Brain pericyte (primary cell): ENCODE data around the gene IGLON5.

Experiments used
- DNase-seq: peaks from one replicate; pipeline ENCODE4 v3.0.0-alpha.2; 2012; ENCODE audit warnings: low read depth, low spot score

The IGLON5 gene

GRCh38 chr19:51338563-51339312 is 27.3 kb downstream of the IGLON5 start:
- DNase-seq, result no peak

DNA sequence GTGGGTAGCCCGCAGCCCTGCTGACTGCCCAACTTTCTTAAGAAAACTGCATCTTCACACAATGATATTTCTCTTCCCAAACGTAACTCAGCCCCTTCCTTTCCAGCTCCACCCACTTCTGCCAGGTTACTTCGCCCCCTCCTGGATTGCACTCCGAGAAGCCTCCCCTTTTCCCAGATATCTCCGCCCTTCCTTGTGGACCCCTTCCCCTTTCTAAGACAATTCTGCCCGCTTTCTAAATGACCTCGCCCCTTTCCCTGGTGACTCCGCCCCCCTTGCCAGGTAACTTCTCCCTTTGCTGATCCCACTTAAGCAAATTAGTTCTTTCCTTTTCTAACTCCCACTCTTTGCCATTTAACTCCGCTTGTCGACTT is 27.9 kb downstream of the IGLON5 start:
- no peak for DNase-seq

DNA sequence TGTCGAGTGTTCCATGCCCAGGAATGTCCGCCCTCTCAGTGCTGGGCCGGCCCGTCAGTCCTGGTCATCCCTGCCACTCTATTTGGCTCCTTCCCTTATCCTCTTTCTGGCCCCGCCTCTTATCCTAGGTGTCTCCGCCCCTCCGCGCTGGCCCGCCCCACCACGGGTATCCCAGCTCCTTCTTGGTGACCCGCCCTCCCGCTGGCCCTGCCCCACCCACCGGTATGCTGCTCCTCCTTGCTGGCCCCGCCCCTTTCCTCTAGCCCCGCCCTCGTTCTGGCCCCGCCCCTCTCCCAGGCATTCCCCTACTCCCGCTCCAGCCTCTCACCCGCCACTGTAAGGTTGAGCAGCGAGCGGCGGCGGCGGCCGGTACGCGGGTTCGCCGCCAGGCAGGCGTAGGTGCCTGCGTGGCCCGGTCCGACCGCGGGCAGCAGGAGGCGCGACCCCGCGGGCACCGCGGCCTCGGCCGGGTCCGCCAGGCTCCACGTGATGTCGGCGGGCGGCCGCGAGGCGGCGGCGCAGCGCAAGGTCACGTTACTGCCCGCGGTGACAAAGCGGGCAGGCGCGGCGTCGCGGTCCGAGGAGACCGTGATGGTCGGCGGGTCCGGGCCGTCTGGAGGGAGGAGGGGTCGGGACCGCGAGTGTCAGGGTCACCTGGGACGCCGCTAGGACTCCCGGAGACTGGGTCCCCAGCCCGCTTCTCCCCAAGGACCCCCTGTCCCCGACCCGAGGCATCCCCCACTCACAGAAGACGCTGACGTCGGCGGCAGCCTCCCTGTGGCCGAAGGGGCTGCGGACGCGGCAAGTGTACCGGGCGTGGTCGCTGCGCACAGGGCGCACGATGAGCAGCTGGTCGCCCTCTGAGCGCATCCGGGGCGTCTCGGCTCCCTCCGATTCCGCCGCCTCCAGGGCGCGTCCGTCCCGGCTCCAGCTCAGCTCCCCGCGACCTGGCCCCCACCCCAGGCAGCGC is 28.5 kb downstream of the IGLON5 start:
- peak; percentile 84 for DNase-seq

GRCh38 chr19:51341066-51341465 is 29.6 kb downstream of the IGLON5 start:
- DNase-seq, result no peak

GRCh38 chr19:51341976-51342580 is 30.6 kb downstream of the IGLON5 start, which contains the start of gene VSIG10L:
VSIG10L (minus strand) TSS chr19:51342139; CDS start chr19:51342124, 15 bp downstream.
- no peak for DNase-seq

DNA sequence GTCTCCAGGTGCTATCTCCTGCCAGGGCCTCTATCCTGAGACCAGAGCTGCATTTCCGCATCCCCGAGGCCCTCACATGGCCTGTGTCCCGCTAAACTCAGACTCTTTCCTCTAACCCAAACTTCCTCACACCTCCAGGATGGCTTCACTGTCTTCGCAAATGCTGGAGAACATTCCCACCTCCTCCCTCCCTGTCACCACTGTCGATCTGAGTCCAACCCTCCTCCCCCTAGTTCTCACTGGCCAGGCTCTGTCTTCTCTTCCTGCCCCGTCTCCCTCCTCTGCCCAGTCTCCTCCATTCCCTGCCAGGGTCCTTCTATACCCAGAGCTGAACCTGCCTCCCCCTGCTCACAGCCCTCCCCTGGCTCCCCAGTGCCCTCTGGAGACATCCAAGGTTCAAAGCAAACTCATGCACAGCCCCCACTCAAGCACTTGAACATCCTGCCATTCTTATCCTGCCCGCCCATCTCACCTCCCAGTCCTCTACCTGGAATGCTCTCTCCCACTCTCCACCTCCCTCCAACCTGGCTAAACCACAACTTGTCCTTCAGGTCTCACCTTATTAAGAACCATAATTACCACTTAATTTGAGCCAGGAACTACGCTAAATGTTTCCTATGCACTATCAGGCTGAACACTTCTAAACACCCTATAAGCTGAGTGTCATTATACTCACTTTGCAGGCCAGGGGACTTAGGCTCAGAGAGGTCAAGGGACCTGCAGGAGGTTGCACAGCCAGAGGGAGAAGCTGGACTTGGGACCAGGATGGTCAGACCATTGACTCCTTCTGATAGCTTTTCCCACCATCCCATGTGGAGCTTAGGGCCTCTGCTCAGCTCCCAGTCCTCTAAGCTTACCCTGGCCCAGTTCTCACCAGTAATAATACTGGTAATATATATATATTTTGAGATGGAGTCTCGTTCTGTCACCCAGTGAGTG is 31.5 kb downstream of the IGLON5 start:
- DNase-seq, result no peak

- no peak for DNase-seq
Observed at GRCh38 chr19:51345076-51345620, 33.7 kb downstream of the IGLON5 start.

DNA sequence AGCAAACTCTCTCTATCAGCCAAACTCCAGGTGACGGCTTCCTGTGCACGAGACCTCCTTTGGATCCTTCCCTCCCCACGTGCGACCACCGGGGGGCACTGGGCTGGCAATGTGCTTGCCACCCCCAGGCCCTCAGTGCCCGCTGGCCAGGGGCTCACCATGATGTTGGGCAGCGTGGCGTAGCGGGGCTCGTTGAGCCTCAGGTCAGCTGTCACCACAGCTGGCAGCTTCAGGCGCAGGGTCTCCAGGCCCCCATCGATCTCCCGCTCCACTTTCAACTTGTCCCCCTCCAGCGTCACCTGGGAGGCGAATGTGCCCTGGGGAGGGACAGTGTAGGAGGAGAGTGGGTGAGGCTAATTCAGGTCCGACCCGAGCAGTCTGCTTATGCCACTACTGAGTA is 35.3 kb downstream of the IGLON5 start:
- no peak for DNase-seq

- DNase-seq, result no peak
Observed at GRCh38 chr19:51347209-51347928, 35.9 kb downstream of the IGLON5 start.

DNA sequence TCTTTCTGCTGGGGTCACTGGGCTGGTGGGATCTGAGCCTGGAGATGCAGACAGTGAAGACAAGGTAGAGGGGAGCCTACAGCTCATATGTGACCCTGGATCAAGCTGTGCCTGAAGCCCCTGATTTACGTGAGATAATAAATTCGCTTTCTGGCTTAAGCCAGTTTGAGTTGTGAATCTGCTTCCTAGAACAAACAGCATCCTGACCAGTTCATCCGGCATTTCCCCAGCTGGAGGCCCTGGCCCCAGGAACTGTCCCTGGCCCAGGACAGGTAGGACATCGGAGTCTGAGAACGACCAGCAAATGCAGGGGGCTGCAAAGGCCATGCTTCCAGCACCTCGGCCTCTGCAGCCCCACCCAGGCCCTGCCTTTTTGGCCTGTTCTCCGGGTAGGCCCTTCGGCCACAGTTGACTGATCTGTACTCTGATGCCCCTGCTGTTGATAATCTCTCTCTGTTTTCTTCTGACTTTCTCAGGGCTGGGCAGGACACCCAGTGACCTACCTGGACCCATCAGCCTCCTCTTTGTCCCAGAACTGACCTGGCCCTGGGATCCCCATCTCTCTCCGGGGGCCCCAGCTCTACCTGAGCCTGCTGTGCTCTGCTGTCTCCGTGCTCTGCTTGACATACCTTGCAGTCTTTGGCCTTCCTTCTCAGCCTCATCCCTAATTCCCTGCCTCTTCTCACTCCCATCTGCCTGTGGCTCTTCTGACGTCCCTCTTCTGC is 40.0 kb downstream of the IGLON5 start:
- no peak for DNase-seq

DNA sequence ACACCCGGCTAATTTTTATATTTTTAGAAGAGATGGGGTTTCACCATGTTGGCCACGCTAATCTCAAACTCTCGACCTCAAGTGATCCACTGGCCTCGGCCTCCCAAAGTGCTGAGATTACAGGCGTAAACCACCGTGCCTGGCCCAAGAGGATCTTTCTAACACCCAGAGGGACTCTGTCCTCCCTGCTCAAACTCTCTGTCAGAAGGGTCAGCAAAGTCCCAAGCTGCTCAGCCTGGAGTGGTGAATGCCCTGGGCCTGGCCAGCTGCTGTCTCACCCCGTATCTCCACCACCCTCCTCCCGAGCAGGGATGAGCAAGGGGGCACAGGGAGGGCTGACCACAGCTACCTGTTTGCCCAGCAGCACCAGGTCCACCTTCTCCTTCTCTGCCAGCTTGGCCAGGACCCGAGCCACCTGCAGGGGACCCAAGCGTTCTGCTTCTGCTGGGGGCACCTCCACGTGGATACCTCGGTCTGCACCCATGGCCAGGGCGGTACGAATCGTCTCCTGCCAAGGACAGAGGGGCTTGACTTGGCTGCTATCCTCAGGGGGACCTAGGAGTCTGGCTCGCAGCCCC is 41.4 kb downstream of the IGLON5 start:
- DNase-seq, result no peak

DNA sequence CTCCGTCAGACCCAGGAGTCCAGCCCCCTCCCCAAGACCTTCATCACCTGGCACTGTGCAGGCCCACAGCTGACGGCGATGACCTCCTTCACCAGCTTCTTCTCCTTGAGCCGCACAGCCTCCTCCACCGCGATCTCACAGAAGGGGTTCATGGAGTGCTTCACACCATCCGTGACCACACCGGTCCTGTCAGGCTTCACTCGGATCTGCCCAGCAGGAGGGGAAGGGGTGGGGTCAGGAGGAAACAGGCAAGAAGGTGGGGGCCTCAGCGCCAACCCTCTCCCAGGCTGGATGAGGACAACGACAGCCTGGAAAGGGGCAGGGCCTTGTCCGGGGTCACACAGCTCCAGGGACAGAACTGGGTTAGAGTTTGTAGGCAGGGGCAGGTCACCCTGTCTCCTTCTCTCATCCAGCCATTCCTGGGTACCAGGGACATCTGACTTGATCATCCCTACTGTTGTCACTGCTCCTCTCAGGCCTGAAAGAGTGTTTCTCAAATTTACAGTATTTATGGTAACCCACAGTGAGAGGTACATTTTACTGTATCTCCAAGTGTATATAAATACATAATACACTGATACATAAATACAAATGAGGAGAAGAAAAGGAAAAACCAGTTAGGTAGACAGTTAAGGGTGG is 42.8 kb downstream of the IGLON5 start:
- DNase-seq, result no peak

DNA sequence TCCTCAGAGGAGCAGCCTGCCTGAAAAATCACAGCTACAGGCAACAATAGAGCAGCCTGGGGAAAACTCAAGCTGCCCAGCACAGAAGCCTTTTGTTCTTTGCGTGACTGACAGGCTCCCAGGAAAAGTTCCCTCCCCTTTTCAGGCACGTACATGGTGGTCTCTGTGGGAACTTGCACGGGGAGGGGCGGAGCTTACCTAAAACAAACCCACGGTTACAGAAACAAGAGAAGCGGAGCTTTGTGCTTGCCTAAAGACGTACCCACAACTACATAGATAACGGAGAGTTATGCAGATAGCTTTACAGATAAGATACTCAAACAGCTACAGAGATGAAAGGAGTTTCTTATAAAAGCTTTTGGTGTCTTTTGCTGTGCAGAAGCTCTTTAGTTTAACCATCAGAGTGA is 43.3 kb downstream of the IGLON5 start:
- DNase-seq, result no peak

- no peak for DNase-seq
Observed at GRCh38 chr19:51356159-51356801, 44.8 kb downstream of the IGLON5 start.

GRCh38 chr19:51357952-51358351 is 46.5 kb downstream of the IGLON5 start:
- DNase-seq, result no peak

DNA sequence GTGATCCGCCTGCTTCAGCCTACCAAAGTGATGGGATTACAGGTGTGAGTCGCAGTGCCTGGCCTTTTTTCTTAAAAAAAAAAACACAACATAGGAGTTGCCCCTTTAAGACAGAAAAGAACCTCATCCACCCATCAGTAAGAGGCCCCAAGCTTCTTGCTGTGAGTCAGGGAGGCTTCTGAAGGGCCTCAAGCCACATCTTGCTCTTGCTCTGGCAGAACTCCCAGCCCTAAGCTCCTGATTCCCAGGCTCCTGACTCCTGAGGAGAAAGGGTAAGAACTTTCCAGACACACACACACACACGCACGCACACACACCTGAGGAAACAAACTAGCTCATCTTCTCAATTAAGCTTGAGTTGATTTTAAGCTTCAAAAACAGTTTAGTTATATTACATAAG is 47.9 kb downstream of the IGLON5 start:
- peak; percentile 75 for DNase-seq

DNA sequence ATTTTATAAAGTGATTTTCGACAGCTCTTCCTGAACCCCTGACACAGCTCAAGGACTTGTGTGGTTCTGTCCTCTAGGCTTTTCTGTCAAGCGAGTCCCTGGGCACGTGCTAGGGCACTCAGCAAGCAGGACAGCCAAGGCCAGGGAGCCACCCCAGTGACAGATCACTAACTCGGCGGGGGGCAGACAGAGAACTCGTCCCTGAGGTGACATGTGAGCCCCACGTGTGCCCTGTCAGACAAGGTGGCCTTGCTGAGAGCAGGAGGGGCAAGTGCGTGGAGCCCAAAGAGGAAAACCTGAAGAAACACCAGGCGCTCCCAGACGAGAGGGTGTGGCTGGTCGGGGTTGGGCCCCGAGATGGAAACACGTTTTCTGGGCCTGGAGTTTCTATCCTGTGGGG is 49.8 kb downstream of the IGLON5 start:
- no peak for DNase-seq
